GM06990 (cell line): ENCODE results near the gene TMEM52B.
"Not testable (repeated sequence)": the region's sequence is repeated elsewhere in the genome, so short reads cannot be mapped to it uniquely, and the experiment has no call there.

Experiments
- DNase-seq: peaks from one replicate; pipeline ENCODE4 v3.0.0-alpha.2; 2011; ENCODE audit not compliant: insufficient read length; ENCODE audit errors: extremely low read depth
- H3K27me3 ChIP-seq: replicated peaks from 2 replicates; pipeline ENCODE4 v1.6.0; 2011; ENCODE audit warnings: low read length; ENCODE audit not compliant: control insufficient read depth, insufficient read depth
- H3K36me3 ChIP-seq: 2 replicates; pipeline ENCODE4 v1.5.1; 2011; ENCODE audit warnings: low read length; ENCODE audit not compliant: control insufficient read depth, insufficient read depth
- H3K4me3 ChIP-seq: replicated peaks from 2 replicates; pipeline ENCODE4 v1.5.1; 2011; ENCODE audit warnings: low read depth, mild to moderate bottlenecking, control low read depth, low read length
- CTCF ChIP-seq: IDR thresholded peaks from 2 replicates; pipeline ENCODE4 v1.5.1; 2011; ENCODE audit warnings: low read length, control low read depth, mild to moderate bottlenecking, inconsistent platforms; ENCODE audit not compliant: insufficient read depth, poor library complexity, severe bottlenecking

Gene TMEM52B

GRCh38 chr12:10220398-10221077 lies 41.7 kb downstream of the TMEM52B start:
- Histone ChIP-seq H3K36me3 (no peaks in the 10 kb centered on the region), H3K4me3 (no peak overlapping the region), H3K27me3 (no peaks in the 10 kb centered on the region; the same call in 1 of the 2 replicates)
- no peak for DNase-seq
- no peak for TF ChIP-seq CTCF

GRCh38 chr12:10221846-10222245 lies 43.0 kb downstream of the TMEM52B start:
- no peak for TF ChIP-seq CTCF
- H3K27me3 ChIP-seq, result no peaks in the 10 kb centered on the region; the same call in 1 of the 2 replicates
- H3K4me3 ChIP-seq, result no peak overlapping the region
- H3K36me3 ChIP-seq, result no peaks in the 10 kb centered on the region
- no peak for DNase-seq

DNA sequence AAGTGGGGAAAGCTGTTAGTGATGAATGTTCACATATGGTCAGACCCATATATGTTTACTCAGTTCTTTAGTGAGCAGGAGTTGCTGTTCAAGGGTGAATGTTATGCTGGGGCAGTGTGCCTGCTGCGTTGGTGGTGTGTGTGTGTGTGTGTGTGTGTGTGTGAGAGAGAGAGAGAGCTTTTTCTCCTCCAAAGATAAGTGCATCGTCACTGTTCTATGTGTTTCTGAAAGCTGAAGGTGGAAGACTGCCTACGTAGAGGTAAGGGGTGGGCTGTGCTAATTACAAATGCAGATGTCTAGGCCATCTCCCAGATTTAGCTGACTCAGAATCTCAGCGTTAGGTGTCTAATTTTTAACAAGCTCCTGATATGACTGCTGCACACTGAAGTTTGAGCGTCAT lies 44.4 kb downstream of the TMEM52B start:
- Histone ChIP-seq H3K4me3 (no peak overlapping the region), H3K36me3 (no peaks in the 10 kb centered on the region)

GRCh38 chr12:10225426-10225825 lies 46.6 kb downstream of the TMEM52B start:
- not testable (repeated sequence) for DNase-seq, H3K27me3 ChIP-seq, H3K4me3 ChIP-seq, H3K36me3 ChIP-seq

More for the DNA sequence above, 44.4 kb downstream of the TMEM52B start:
- H3K27me3 ChIP-seq, result no peaks in the 10 kb centered on the region; the same call in 1 of the 2 replicates
- no peak for TF ChIP-seq CTCF
- no peak for DNase-seq

GRCh38 chr12:10226086-10226485 lies 47.3 kb downstream of the TMEM52B start:
- Histone ChIP-seq H3K36me3 (no peaks in the 10 kb centered on the region), H3K4me3 (no peak overlapping the region), H3K27me3 (no peaks in the 10 kb centered on the region; the same call in 1 of the 2 replicates)
- TF ChIP-seq CTCF, result no peak
- no peak for DNase-seq

DNA sequence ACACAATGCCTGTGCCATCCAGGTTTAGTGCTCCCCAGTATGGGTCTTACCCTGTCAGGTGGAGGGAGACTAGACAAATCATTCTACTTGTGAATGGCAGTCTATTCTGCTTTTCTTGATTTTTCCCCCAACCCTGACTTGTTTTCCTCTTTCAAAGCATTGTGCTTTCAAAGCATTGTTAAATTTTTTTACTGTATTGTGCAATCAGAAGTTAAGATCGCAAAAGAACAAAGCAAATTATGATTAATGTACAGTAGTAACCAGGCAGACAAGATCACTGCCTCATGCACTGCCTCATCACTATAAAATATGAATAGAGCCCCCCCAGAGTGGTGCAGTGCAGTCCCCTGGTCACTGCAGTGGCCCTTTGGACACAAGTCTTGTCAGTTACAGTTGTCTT lies 47.9 kb downstream of the TMEM52B start:
- no peak for TF ChIP-seq CTCF
- no peaks in the 10 kb centered on the region; the same call in 1 of the 2 replicates for H3K27me3 ChIP-seq
- no peak for DNase-seq
- no peak overlapping the region for H3K4me3 ChIP-seq
- no peaks in the 10 kb centered on the region for H3K36me3 ChIP-seq
